ENCODE data around the gene FAHD2A. TPM values are rescaled to one million over a fixed set of nuclear protein-coding genes. Genes with fewer than 3 reads are reported as not detected.

Gene FAHD2A
- polyA plus RNA-seq, 1 donor (not counting 4 experiments of a cell fraction or from before 2014, with no cell fraction given): 27.2 TPM

GRCh38 chr2:95392730-95393455 is 9.6 kb upstream of the FAHD2A start:
- Histone ChIP-seq H3K9me1 (ENCODE audit: control insufficient read depth, extremely low read depth, insufficient read depth, low read length) (no peaks in the 10 kb centered on the region), H3K36me3 (ENCODE audit: control insufficient read depth in 2 of 2, extremely low read depth in 1 of 2, insufficient read depth in 2 of 2, low read length in 2 of 2) (no peaks in the 10 kb centered on the region), H4K20me1 (ENCODE audit: control insufficient read depth, extremely low read depth, insufficient read depth, low read length) (no peaks in the 10 kb centered on the region), H3K27ac (ENCODE audit: control insufficient read depth, insufficient read depth, low read length) (no peak overlapping the region), H3K27me3 (ENCODE audit: control insufficient read depth, extremely low read depth, insufficient read depth, low read length) (no peaks in the 10 kb centered on the region), H3K4me2 (ENCODE audit: control insufficient read depth, extremely low read depth, insufficient read depth, low read depth, low read length) (no peak overlapping the region), H3K4me3 (ENCODE audit: control insufficient read depth in 2 of 3, extremely low read depth in 1 of 3, insufficient read depth in 2 of 3, low read depth in 1 of 3, low read length in 3 of 3) (no peak overlapping the region), H3K4me1 (ENCODE audit: control insufficient read depth, extremely low read depth, insufficient read depth, low read length) (no peaks in the 10 kb centered on the region), H2AFZ (ENCODE audit: control insufficient read depth, low read length) (no peak overlapping the region), H3K9ac (ENCODE audit: control insufficient read depth, extremely low read depth, insufficient read depth, low read length) (no peak overlapping the region), H3K79me2 (ENCODE audit: control insufficient read depth, insufficient read depth, low read length) (no peaks in the 10 kb centered on the region), H3K9me3 (ENCODE audit: control insufficient read depth, low read depth, low read length) (no peaks in the 10 kb centered on the region)
- dilution Hi-C loops (cut with MboI; ENCODE audit: extremely low pct_ligation_motif_present, low sequenced_read_pairs): no loop called here
- DNase-seq (ENCODE audit: low read depth, low spot score): no peak
- TF ChIP-seq CTCF (optimal IDR thresholded peaks at IDR 0.05 in 1 of 3, IDR thresholded peaks at IDR 0.05 in 1 of 3, conservative IDR thresholded peaks at IDR 0.05 in 1 of 3; ENCODE audit: extremely low read depth in 1 of 3, insufficient read depth in 2 of 3, low read length in 3 of 3): peak; percentile 11 to 25 (median 21)
- TF ChIP-seq EZH2 (IDR thresholded peaks at IDR 0.05; ENCODE audit: low read length): no peak
- no peak for FAIRE-seq

- no peaks in the 10 kb centered on the region for H3K79me2 ChIP-seq (ENCODE audit: control insufficient read depth, insufficient read depth, low read length)
- no peak overlapping the region for H3K9ac ChIP-seq (ENCODE audit: control insufficient read depth, extremely low read depth, insufficient read depth, low read length)
- no peaks in the 10 kb centered on the region for H3K9me1 ChIP-seq (ENCODE audit: control insufficient read depth, extremely low read depth, insufficient read depth, low read length)
- H2AFZ ChIP-seq (ENCODE audit: control insufficient read depth, low read length): no peak overlapping the region
- H3K4me2 ChIP-seq (ENCODE audit: control insufficient read depth, extremely low read depth, insufficient read depth, low read depth, low read length): no peak overlapping the region
- H3K9me3 ChIP-seq (ENCODE audit: control insufficient read depth, low read depth, low read length): no peaks in the 10 kb centered on the region
- TF ChIP-seq EZH2 (IDR thresholded peaks at IDR 0.05; ENCODE audit: low read length): no peak
- TF ChIP-seq CTCF (optimal IDR thresholded peaks at IDR 0.05 in 1 of 3, IDR thresholded peaks at IDR 0.05 in 1 of 3, conservative IDR thresholded peaks at IDR 0.05 in 1 of 3; ENCODE audit: extremely low read depth in 1 of 3, insufficient read depth in 2 of 3, low read length in 3 of 3): no peak
- DNase-seq (ENCODE audit: low read depth, low spot score) (no peak), FAIRE-seq (no peak)
- H3K27me3 ChIP-seq (ENCODE audit: control insufficient read depth, extremely low read depth, insufficient read depth, low read length): no peaks in the 10 kb centered on the region
- no peaks in the 10 kb centered on the region for H3K36me3 ChIP-seq (ENCODE audit: control insufficient read depth in 2 of 2, extremely low read depth in 1 of 2, insufficient read depth in 2 of 2, low read length in 2 of 2)
- H4K20me1 ChIP-seq (ENCODE audit: control insufficient read depth, extremely low read depth, insufficient read depth, low read length): no peaks in the 10 kb centered on the region
- no peak overlapping the region for H3K4me3 ChIP-seq (ENCODE audit: control insufficient read depth in 2 of 3, extremely low read depth in 1 of 3, insufficient read depth in 2 of 3, low read depth in 1 of 3, low read length in 3 of 3)
- no peak overlapping the region for H3K27ac ChIP-seq (ENCODE audit: control insufficient read depth, insufficient read depth, low read length)
- dilution Hi-C loops (cut with MboI; ENCODE audit: extremely low pct_ligation_motif_present, low sequenced_read_pairs): no loop called here
- H3K4me1 ChIP-seq (ENCODE audit: control insufficient read depth, extremely low read depth, insufficient read depth, low read length): no peaks in the 10 kb centered on the region
Measured at GRCh38 chr2:95393901-95394300, 8.6 kb upstream of the FAHD2A start.

All from keratinocyte (primary cell).